CD4-positive, alpha-beta T cell treated with Interleukin-6 at 100 ng/mL for 8 hours (primary cell): Measurements from ENCODE around the gene KANTR.
A peak's percentile ranks its signal among the peaks of the same experiment; 100 is the strongest.

Experiments
- DNase-seq: peaks from one replicate; pipeline ENCODE4 v3.0.0-alpha.2; 2020; ENCODE audit warnings: mixed read lengths, low spot score

The KANTR gene

DNA sequence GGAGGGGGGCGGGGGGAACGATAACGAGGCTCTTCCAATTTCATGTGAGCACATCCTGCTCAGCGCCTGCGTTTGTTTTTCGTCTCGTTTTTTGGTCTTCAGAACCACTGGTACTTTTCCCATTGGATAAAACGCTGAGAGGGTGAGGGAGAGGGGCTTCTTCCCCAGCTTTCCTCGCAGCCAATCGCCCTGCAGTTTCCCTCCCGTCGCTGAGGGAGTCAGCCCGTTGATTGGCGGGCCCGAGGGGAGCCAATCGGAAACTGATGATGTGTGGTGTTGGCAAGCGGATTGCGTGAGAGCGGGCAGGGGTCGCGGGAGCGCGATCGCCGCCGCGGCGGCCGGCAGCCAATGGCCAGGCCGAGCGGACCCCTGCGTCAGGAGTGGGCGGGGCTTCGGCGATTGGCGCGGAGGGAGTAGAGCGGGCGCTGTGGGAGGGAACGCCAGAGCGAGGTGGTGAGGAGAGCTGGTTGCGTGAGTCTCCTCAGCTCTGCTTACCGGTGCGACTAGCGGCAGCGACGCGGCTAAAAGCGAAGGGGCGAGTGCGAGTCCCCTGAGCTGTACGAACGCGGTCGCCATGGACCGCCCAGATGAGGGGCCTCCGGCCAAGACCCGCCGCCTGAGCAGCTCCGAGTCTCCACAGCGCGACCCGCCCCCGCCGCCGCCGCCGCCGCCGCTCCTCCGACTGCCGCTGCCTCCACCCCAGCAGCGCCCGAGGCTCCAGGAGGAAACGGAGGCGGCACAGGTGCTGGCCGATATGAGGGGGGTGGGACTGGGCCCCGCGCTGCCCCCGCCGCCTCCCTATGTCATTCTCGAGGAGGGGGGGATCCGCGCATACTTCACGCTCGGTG, 11.8 kb upstream of the KANTR start, which contains the start of gene TSPYL2:
TSPYL2 (plus strand) TSS at position 443 of the 848 bp plus-strand sequence; CDS start at position 575, 132 bp downstream.
- peak; percentile 94 for DNase-seq

GRCh38 chrX:53082773-53083616, 10.9 kb upstream of the KANTR start:
- no peak for DNase-seq

- no peak for DNase-seq
Measured at GRCh38 chrX:53084043-53084570, 9.8 kb upstream of the KANTR start.

DNA sequence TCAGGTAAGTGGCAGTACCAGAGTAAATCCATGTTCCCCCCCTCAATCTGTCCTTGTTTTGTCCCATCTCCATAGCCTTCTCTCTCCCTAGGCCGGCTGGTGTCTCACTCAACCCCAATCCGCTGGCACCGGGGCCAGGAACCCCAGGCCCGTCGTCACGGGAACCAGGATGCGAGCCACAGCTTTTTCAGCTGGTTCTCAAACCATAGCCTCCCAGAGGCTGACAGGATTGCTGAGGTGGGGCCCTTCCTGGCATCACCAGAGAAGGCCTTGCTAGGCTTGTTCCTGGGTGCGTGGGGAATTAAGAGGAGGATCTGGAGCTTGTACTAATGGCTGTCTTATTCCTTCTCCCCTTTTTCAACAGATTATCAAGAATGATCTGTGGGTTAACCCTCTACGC, 9.1 kb upstream of the KANTR start:
- DNase-seq: no peak

DNA sequence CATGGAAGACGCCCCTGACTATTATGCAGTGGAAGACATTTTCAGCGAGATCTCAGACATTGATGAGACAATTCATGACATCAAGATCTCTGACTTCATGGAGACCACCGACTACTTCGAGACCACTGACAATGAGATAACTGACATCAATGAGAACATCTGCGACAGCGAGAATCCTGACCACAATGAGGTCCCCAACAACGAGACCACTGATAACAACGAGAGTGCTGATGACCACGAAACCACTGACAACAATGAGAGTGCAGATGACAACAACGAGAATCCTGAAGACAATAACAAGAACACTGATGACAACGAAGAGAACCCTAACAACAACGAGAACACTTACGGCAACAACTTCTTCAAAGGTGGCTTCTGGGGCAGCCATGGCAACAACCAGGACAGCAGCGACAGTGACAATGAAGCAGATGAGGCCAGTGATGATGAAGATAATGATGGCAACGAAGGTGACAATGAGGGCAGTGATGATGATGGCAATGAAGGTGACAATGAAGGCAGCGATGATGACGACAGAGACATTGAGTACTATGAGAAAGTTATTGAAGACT, 8.2 kb upstream of the KANTR start:
- DNase-seq: no peak

- DNase-seq: no peak
Measured at GRCh38 chrX:53086464-53086863, 7.5 kb upstream of the KANTR start.

DNA sequence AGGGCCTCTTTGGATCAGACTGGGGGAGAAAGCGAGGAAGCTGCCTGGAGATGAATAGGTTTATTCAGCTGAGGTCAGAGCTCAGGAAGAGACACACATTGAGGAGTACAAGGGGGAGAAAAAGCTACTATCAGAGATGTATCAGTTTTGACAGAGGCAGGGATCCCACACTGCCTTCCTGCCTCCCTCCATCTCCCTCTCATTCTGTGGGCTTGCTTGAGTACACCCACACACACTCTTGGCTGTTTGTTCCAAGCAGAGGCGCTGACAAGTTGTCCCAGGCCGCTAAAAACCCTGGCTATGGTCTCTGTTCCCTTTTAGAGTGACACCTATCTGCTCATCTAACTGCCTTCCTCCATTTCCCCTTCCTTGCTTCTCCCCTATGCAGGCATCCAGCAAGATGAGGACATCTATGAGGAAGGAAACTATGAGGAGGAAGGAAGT, 6.5 kb upstream of the KANTR start:
- DNase-seq: no peak

- DNase-seq: peak; percentile 85
Measured at GRCh38 chrX:53088136-53088974, 5.6 kb upstream of the KANTR start.

DNA sequence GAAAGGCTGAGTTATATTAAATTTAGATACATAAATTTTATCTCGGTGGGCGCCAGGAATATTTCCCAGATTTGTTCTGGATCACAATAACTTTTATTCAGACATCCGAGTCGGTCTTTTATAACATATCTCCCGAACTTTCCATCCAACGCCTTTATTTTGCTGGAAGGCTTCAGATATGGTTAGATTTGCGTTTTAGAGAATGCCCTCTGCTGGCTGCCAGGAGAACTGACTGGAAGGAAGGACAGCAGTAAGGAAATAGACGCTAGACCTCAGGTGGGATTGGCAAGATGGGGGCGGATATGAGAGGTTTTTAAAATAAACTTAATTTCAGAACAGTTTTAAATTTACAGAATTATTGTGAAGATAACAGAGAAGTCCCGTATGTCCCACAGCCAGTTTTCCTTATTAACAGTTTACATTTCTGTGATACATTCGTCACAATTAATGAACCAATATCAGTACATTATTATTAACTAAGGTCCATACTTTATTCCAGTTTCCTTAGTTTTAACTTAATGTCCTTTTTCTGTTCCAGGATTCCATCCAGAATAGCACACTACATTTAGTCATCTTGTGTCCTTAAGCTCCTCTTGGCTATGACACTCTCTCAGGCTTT, 4.6 kb upstream of the KANTR start:
- DNase-seq: peak; percentile 54

DNA sequence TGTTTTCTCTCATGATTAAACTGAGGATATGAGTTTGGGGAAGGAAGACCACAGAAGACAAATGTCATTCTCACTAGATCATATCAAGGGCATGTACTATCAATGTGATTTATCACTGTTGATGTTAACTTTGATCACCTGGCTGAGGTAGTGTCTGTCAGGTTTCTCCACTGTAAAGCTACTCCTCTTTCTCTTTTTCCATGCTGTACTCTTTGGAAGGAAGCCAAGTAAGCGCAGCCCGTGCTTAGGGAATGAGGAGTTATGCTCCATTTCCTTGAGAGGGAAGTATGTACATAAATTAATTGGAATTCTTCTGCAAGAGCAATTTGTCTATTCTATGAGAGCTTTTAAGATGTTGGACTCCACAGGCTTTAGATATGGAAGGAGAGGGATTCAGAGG, 4.0 kb upstream of the KANTR start:
- no peak for DNase-seq

DNA sequence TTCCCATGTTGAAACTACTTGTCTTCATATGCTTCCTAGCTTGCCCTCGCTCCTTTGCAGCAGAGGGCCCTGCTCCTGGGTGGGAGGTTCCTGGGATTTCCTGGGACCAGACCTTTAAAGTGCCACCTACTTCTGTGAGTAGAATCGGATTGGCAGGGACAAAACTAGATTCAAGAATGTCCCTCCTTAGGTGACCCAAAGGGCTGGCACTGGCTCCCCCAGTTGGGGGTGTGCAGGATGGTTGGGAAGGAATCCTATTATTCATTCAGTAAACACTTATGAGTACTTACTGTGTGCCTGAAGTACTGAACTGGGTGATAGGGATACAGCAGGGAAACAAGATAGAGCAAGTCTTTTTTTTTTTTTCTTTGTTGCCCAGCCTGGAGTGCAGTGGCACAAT, 2.6 kb upstream of the KANTR start:
- no peak for DNase-seq

- peak; percentile 73 for DNase-seq
Measured at GRCh38 chrX:53093177-53093655, 726 bp upstream of the KANTR start.

GRCh38 chrX:53094582-53094905, 602 bp downstream of the KANTR start:
- DNase-seq: no peak

DNA sequence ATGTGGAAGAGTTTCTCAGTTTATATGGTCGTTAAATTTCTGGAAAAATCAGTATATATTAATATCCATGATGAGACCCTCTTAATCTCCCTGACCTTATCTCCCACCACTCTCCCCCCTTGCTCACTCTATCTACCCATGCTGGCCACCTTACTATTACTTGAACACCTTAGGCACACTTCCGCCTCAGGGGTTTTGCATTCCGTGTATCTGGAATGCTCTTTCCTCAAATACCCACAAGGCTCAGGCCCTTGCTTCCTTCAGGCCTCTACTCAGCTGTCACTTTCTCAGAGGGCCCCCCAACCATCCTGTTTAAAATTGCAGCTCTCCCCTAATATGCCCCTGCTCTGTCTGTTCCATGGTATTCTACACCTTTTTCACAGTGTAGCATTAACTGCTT, 1.9 kb downstream of the KANTR start:
- no peak for DNase-seq

- no peak for DNase-seq
Measured at GRCh38 chrX:53114864-53115549, 21.1 kb downstream of the KANTR start.

DNA sequence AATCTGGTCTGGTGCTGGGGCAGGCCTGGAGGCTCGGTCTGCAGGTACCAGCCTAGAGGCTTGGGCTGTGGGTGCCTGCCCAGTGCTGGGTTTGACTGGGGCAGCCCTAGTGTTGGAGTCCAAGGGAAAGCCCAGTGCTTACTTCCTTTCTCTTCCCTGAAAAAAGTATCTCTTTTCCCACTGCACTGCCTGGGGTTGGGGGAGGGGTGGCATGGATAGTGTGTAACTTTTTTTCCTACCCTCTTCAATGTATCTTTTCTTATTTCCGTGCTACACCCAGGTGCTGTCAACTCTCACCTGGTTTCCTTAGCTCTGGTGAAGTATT, 21.6 kb downstream of the KANTR start:
- DNase-seq: no peak

DNA sequence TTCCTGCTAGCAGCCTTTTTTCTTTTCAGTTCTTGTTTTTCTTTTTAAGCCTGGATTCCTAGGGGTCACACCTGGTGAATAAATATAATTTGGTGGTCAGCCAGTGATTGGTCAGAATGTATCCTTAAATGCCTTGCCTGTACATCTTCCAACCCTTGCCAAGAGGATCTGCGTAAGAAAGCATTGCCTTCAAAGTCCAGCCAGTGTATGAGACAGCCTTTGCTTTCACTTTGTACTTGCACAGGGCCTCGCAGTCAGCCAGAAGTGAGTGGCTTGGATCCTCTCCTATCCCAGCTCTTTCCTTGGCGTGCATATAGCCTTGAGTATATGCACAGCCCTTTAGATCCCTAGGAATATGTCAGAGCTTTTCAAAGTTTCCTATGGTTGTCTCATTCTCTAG, 22.2 kb downstream of the KANTR start:
- no peak for DNase-seq

GRCh38 chrX:53122013-53122412, 28.1 kb downstream of the KANTR start:
- DNase-seq: no peak

DNA sequence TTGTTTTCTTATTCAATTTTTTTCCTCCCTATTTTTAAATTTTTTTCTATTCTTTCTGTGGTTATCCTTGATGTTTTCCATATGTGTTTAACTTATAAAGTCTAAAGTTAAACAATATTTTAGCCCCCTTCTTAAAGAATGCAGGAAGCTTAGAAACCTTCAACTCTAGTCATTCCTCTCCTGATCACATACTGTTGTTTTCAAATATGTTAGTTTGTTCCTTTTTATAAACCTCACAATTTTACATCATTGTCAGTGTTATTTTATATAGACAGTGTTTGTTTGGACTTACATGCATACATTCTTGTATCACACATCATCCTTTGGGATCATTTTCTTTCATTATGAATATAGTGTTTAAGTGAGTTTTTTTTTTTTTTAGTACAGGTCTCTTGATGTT, 31.6 kb downstream of the KANTR start:
- DNase-seq: no peak

DNA sequence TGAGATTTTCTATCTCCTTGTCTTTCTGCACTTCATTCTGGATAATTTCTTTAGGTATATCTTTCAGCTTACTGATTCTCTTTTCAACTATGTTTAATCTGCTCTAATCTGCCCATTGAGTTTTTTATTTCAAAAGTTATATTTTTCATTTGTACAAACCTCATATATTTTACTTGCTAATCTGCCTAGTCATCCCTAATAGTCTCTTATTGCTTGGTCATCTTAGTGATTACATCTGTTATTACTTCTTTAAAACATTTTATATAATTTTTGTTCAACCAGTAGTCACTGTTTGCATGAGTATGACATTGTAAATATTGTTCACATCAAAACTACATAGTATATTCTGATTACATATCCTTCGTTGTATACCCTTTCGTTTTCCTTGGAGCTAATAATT, 32.4 kb downstream of the KANTR start:
- DNase-seq: no peak
